GM10847 (cell line): Measurements from ENCODE around the gene C2CD3.

Experiments used
- POLR2A ChIP-seq: IDR thresholded peaks from 2 replicates; pipeline ENCODE4 v1.6.1; 2011; ENCODE audit not compliant: insufficient read length; ENCODE audit errors: extremely low read depth

C2CD3 gene, protein sequence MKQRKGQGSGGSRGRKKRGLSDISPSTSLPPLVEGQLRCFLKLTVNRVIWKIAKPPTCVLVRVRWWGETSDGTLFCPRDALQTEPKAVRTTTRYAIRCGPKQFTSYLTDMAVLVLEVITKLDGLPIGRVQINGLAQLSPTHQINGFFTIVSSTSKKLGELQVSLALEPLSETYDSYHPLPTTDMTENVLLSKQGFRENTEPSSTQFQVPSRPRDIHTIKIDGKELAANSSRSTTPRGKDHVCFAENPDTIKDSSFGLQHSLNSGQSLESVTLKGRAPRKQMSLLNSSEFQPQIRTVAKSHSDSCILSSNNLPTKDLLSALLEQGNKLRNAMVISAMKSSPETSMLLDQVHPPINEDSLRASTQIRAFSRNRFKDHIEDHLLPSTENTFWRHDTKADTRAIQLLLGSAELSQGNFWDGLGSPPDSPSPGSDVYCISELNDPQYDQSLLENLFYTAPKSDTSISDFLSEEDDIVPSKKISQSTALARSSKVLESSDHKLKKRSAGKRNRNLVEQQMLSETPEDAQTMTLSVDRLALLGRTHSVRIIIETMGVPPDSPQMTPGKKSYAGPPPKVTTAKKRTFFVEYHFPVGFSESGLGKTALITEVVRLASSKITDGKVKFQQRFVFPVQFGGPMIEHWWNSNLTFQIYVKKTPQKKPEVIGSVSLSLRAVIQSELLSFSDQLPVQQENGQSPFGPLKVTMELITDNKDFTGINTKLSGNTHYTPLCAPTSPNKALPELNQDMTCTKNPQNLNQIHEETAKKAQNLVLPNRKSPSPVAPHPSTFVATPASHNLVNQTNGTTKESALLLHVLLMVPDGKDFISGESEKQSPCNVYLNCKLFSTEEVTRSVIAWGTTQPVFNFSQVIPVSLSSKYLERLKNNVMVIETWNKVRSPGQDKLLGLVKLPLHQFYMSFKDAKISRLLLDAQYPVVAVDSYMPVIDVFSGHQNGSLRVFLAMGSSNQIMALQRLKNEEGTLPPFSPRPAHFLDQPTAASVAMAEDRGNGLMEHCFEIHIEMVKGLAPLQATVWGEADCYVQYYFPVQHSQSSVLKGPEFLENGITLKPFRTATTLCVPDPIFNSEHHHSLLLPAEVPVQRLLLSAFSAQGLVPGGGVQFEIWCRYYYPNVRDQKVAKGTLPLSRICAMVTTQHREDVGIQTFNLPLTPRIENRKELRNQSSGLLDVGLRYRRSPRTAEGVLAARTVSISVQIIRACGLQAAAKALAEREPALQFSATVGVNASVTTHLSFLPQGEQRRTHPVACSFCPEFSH (N-terminal part only)

DNA sequence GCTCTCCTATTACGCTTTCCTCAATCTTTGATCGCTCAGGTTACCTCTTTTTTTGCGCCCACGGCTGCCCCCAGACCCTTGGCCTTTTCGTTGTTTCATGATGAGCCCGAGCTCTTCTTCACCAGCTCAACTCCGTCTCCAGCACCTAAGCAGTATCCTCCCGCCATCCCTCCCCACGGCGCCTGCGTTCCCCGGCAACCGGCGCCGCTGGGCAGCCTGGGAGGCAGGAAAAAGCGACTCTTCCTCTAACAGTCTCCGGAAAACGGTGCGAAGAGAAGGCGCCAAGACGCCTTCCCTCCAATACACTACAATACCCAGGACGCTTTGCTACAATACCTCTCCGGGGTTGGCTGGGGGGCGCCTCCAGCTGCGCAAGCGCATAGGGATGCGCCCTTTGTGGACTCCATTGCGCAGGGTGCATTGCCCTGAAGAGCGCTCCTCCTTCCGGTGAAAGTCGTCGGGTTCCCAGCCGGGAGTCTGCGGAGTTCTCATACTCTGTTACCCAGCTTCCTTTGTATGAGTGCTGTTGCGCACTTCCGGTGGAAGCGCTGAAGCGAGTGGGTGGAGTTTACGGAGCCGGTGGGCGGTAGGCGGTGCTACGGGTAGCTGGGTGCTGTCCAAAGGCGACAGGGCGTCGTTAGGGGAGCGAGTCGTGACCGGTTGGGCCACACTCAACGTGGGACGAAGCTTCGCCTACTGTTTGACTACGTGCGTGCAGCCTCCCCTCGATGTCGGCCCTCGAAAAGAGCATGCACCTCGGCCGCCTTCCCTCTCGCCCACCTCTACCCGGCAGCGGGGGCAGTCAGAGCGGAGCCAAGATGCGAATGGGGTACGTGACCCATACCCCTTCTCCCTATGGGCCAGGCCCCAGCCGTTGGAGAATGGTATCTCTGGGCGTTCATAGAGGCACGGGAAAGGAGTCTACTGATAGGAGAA is at the start of gene C2CD3, which contains the start of gene PPME1:
TSS of gene C2CD3 (minus strand) at position 309 of the 936 bp plus-strand sequence. CDS start at position 99, 210 bp downstream.
TSS of gene PPME1 (plus strand) at position 596 of the 936 bp plus-strand sequence. CDS start at position 729, 133 bp downstream.
- TF ChIP-seq POLR2A: peak; percentile 67

DNA sequence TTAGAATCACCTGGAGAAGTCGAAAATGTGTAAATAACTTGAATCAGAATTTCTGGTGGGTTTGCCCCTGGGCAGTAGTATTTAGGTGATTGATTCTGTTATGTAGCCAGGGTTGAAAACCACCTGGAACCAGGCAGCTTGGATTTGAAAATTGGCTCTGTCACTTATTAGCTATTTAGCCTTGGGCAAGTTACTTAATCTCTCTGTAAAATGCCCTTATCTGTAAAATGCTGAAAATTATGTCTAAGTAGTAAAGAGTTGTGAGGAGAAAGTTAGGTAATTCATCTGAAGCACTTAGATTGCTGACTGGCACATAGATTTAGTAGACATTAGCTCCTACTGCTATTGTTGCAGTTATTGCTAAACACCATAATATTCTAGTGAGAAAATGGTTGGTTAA is 49.6 kb upstream of the C2CD3 start:
- TF ChIP-seq POLR2A: no peak

DNA sequence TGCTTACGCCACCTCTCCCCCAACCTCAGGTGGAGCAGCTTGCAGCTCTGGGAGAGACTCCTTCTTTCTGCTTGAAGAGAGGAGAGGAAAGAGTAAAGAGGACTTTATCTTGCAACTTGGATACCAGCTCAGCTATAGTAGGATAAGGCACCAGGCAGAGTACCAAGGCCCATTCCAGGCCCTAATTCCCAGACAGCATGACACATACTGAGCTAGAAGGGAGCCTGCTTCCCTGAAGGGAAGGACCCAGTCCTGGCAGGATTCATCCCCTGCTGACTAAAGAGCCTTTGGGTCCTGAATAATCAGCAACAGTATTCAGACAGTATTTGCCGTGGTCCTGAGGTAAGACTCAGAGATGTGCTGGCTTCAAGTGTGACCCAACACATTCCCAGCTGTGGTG is 41.7 kb upstream of the C2CD3 start:
- TF ChIP-seq POLR2A: no peak

DNA sequence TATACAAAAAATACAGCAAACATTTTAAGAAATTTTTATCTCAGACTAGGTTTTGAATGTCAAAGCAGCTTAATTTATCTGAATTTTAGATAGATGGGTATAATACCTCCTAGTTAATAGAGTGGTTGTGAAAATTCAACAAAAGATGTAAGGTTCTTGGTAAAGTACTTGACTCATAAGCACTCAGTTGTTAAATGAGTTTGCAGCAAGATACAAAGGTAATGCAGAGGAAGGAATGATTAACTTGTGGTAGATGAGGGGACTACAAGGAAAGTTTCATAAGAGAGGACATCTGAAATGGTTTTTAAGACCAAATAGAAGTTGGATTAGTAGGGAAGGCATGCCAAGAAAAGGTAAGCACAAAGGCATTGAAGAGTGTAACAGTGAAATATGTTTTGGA is 37.7 kb upstream of the C2CD3 start:
- no peak for TF ChIP-seq POLR2A

DNA sequence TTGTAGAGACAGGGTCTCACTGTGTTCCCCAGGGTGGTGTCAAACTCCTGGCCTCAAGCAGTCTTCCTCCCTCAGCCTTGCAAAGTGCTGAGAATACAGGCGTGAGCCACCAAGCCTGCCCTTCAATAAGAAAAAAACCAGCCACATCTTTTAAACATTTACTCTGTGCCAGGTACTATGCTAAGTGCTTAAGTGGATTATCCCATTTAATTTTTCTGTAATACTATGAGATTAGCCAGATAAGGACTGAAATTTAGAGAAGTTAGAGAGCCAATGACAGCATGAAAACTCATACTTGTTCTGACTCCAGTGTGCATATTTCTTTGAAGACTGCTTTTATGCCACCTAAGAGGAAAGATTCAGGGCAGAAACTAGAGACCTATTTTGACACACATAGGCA is 35.9 kb upstream of the C2CD3 start:
- TF ChIP-seq POLR2A: no peak

- no peak for TF ChIP-seq POLR2A
These were observed 34.4 kb upstream of the C2CD3 start for GRCh38 chr11:74205181-74205580.

DNA sequence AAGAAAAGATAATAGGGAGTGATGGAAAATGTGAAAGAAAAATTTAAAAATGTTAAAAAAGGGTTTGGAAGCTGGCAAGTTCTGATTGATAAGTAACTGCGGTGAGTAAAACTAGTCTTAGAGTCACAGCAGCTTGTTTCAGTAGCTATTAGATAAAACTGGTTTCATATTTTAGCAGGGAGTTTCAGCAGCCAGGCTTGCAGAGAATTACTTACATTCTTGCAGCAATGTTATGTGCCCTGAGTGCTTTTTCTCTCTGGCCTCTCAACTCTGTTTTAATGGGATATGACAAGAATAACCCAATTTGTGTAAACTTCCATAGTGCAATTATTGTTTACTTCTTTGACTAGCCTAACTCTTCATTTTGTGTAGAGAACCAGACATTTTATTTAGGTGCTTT is 33.9 kb upstream of the C2CD3 start:
- TF ChIP-seq POLR2A: no peak

GRCh38 chr11:74203966-74204365 is 33.2 kb upstream of the C2CD3 start:
- TF ChIP-seq POLR2A: no peak

DNA sequence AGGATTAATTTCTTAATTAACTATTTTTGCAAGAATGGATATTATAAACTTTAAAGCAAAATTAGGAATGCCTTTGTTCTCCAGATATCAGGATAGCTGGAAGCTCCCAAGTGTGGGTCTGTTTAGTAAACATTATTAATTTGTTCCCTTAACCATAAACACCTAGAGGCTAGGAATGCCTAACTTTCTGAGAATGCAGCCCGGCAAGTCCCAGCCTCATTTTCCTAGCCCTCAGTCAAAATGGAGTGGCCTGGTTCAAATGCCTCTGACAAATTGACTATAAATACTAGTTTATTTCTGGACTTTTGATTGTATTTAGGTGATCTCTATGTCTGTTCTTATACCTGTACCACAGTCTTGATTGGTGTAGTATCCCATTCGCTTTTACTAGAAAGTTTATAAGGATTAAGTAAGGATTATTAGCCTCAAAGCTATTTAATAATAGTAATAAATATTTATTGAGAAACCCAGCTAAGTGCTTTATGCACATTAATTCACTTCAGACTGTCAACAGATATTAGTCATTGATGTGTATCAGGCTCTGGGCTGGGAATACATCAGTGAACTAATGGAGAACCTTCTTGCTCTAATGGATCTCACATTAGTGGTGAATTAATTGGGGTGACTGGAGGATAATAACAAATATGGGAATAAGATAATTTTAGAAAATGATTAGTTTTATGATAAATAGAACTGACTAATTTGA is 26.1 kb upstream of the C2CD3 start:
- no peak for TF ChIP-seq POLR2A

DNA sequence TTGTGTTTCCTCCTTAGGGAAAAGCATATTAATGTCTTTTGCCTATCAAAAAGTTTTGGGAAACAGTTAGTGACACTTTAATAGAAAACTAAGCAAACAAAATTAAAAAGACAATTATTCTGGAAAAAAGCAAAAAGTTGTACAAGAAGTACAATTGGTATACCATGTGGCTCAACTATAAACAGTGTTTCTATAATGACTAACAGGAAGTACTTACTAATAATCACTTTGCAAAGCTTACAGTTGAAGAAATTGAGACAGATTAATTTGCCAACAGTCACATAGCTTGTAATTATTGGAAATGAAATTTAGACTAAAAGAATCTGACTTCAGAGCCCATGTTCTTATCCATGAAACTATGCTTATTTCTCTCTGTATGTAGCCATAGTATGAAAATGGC is 25.0 kb upstream of the C2CD3 start:
- no peak for TF ChIP-seq POLR2A

DNA sequence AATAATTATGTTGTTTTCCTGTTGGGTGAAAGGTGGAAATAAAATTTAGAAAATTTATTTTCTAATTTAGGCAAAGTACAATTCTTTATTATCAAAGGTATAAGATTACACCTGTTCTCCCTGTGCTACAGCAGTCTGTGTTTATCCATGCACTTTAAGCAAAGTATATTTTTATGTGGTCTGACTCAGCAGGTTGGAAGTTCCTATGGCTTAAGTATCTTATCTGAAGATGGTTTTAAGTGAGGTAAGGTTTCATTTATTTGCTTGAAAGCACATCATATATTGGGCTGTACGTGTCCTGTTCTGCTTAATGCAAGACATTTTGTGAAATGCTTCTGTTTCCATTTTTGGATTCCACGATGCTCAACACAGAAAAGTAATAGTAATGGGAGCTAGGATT is 14.9 kb upstream of the C2CD3 start:
- TF ChIP-seq POLR2A: no peak

- TF ChIP-seq POLR2A: no peak
These were observed 14.5 kb upstream of the C2CD3 start for GRCh38 chr11:74185285-74185684.

GRCh38 chr11:74182635-74183034 is 11.8 kb upstream of the C2CD3 start:
- no peak for TF ChIP-seq POLR2A
